Stimulated activated CD4-positive, alpha-beta T cell treated with anti-CD3 and anti-CD28 coated beads, Interleukin-2, amount 100 ng/mL, for 24 hours (primary cell): ENCODE results near the gene AHCTF1.

ENCODE experiments used
- DNase-seq, 2 donors: peaks; one replicate each; pipeline ENCODE4 v3.0.0-alpha.2; 2020

Gene AHCTF1

DNA sequence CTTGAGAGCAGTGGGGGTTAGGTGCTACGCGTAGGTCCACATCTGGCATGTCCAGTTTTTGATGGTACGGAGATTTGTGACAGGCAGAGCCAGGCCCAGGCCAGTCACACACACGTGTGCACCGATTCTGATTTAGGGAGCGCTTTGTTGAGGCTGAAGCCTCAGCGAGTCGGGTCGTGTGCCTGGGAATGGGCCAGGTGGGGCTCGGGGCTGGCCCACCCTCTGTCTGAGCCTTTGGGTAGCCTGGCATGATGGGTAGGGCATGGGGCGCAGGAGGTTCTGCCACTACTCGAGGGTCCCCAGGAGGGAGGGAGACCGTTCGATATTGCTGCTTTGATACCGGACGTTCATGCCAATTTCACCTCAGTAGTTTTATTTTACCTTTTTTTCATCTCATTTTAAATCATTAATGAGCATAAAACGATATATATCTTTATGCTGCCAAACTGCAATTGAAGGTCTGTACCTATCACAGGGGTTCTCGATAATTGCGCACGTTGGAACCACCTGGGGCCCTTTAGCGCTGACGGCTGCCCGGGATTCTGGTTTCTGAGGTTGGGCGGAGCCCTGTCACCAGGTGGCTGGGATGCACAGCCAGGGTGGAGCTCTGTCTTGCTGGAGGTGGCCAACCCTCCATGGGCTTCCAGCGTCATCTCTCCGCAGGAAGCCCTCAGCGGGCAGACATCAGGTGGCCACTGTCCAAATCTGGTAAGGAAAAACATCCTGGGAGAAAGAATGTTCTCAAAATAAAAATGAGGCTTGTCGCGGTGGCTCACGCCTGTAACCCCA is 135.6 kb downstream of the AHCTF1 start:
- DNase-seq: no peak

DNA sequence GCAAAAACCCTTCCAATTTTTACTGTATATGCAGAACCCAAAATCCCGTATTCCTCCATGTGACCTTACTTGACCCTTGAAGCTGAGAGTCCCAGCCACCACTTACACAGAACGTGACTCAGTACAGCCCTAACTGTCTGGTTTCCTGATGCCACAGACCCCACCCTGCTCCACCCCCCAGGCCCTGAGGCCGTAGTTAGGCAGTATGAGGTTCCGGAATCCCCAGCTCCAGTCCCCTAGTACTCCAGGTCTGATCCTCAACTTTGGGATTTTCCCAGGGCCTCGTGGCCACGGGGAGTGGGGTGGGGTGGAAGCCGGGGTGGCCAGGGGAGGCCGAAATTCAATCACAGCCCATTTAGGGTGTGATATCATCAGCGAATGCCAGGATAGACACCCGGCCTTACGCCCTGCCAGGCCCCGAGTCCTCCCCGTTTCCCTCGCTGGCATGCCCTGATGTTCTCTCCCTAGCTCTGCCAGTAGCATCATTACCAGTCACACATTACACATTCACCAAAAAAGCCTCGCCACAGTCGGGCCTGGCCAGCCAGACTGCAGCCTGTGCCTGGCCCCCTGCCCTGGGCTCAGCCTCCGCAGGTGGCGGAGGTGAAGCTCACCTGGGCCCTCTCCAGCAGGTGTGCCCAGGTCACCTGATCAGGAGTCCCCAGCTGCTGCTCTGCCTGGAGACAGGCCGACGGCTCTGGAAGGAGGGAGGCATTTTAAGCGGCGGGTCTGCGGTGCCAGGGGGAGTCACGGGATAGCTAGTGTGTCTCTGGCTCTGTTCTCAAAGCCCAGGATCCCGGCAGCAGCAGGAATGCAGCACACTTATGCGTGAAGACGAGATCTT is 136.7 kb downstream of the AHCTF1 start:
- no peak for DNase-seq

DNA sequence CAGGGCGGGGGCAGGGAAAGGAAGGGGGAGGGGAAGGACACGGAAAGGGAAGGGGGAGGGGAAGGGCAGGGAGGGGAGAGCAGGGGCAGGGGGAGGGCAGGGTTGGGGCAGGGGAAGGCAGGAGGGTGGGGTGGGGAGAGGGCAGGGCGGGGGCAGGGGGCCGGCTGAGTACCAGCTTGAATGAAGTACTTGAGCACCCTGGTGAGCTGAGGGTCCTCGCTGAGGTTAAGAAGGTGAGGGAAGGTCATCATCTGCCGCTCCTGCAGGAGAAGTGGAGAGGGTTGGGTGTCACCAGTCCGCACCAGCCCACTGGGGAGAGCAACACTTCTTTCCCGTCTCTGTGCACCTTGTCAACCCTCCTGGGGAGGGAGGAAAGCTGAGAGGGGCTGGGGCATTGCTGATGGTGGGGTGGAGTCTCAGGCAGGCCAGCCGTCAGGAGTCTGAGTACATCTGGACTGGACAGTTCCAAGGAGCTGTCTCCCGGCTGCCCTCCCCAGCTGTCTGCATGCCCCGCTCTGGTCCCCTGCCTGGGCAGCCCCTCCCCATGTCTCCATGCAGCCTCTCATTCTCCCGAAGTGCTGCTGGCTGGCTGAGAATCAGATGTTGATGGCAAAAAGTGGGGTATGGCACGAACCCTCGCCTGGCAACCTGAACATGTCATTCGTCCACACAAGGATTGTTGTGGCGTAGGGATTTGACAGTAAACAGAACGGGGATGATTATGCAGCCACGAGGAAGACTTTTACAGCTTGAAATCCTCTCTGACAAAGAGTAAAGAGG is 137.5 kb downstream of the AHCTF1 start:
- no peak for DNase-seq

DNA sequence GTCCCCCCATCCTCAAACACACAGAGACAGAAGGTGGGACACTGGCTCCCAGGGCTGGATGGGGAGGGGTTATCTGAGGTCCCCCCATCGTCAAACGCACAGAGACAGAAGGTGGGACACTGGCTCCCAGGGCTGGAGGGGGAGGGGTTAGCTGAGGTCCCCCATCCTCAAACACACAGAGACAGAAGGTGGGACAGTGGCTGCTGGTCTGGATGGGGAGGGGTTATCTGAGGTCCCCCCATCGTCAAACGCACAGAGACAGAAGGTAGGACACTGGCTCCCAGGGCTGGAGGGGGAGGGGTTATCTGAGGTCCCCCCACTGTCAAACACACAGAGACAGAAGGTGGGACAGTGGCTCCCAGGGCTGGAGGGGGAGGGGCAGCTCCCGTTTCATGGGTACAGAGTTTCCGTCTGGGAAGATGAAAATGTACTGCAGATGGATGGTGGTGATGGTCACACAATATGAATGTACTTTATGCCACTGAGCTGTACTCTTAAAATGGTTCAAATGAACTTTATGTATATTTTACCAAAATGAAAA is 138.3 kb downstream of the AHCTF1 start:
- DNase-seq: no peak

DNA sequence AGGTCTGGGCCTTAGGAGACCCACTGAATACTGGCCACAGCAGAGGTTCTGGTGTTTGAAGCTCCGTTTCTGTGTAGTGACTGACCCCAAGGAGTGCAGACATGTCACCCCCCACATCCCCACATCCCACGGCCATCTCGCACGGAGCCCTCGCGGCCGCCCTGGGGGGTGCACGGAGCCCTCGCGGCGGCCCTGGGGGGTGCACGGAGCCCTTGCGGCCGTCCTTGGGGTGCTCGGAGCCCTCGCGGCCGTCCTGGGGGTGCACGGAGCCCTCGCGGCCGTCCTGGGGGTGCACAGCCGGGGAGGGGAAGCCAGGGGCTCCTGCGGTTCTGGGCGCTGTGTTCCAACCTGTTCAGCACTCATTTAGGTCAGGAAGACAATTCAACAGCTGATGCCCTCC is 139.1 kb downstream of the AHCTF1 start:
- DNase-seq: no peak

DNA sequence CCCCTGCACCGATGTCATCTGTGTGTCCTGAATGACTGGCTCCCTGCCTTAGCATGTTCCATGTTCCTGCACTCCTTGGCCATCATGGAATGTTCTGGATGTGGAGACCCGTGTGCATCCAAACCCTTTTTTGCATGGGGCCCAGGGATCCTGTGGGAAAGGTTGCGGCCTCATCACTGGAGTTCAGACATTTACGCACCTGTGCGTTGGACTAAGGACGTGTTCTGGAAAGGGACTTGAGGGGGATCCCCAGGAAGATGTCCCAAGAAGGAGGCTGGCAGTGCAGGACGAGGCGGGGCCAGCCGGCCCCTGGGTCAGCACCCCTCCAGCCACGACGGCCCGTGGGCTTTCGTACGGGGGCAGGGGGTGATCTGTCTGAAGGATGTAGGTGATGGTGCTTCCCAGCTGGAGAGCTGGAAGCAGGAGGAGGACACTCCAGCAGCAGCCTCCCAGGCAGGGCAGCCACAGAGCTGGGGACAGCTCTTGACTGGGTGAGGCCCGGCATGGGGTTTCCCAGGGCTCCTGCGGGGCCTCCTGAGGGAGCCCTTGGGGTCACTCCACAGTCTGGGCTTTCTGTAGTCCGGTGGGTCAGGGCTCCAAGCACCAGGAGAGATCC is 140.3 kb downstream of the AHCTF1 start:
- DNase-seq: no peak

DNA sequence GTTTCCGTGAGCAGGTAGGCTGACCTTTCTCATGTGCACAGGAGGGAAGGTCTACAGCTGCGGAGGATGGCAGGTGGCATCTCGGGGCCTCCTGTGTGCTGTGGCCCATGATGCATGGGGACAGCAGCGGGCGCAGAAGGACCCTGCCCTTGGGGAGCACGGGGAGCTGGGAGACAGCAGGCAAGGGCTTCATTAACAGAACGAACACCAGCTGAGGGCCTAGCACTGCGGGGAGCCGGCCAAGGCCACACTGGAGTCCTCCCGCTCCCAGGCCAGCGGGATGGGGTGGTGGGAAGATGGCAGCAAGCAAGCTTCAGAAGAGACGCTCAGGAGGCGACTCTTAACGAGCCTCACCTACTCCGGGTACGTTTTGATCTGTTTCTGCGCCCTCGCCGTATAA is 140.9 kb downstream of the AHCTF1 start:
- no peak for DNase-seq

DNA sequence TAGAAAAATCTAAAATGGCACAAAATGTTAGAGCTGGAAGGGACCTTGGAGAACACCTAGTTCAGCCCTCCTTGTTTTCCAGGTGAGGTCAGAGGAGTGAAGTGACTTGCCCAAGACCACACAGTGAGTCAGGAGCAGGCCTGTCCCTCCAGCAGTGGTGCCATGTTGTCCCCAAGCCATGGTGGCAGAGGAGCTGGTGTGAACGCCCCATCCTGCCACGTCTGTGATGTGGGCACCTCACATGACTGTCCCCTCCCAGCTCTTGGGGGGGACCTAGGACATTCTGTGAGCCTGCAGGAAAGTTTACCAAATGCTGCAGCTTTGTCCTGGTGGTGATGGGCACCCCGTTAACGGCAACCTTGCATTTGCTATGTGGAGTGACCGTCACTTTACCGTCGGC is 141.4 kb downstream of the AHCTF1 start:
- no peak for DNase-seq

DNA sequence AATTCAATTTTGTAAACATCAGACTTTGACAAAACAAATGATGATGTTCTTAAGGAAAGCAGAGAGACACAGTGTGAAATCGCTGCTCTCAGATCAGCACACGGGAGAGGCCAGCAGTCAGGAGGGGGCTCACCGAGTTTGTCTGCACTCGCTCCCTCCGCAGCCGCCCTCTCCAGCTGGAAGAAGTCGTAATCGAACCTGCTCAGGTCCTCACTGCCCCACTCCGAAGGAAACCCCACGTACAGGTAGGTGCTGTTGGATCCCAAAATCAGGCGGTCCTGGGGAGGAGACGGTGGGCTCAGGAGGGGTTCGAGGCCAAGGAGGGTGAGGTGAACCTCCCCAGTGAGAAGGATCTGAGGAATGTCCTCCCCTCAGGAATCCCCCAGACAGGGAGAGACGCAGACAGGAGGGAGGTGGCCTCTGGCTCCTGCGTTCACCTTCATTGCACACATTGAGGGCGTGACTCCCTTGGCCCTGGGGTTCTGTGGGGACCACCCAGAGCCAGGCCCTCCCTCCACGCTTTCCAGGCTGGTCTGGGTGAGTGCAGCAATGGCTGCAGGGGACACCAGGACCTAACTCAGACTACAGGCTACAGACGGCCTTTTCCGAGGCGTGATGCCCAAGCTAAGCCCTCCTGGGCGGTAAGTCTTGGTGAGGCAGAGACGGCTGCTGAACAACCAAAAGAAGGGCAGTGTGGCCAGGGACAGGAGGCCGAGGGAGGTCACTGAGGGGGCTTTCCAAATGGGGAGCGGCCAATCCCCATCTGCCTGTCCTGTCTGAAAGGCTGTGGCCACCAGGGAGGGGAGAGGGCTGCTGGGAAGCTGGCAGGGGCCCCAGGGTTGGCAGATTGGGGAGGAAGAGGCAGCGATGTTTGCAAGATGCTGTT is 142.1 kb downstream of the AHCTF1 start:
- DNase-seq: no peak
